ENCODE measurements around the gene SLC17A2. TPM values are rescaled to one million over a fixed set of nuclear protein-coding genes. Genes with fewer than 3 reads are reported as not detected.

SLC17A2 gene
- total and polyA plus RNA-seq, 2 of the 13 experiments (the other 11 are each of a cell fraction or from before 2014, with no cell fraction given), result 11.2 to 32.4 TPM

- TF ChIP-seq PAXIP1 (CRISPR knock-in tag; conservative IDR thresholded peaks at IDR 0.05) (0 out of 2 replicates have a peak, but pooled peaks have one; percentile 1), ZNF441 (CRISPR knock-in tag; IDR thresholded peaks at IDR 0.05; ENCODE audit: borderline replicate concordance) (no peak), BCL3 (CRISPR knock-in tag; IDR thresholded peaks at IDR 0.05) (no peak), ZNF503 (CRISPR knock-in tag; IDR thresholded peaks at IDR 0.05) (no peak), RBM22 (optimal IDR thresholded peaks at IDR 0.05; ENCODE audit: low read length) (no peak), ZNF777 (CRISPR knock-in tag; IDR thresholded peaks at IDR 0.05) (no peak), TEAD3 (CRISPR knock-in tag; optimal IDR thresholded peaks at IDR 0.05; ENCODE audit: borderline replicate concordance) (no peak), BCL6 (CRISPR knock-in tag; IDR thresholded peaks at IDR 0.05) (peak; percentile 84), ZBTB37 (CRISPR knock-in tag; IDR thresholded peaks at IDR 0.05) (no peak), ZFAT (CRISPR knock-in tag; conservative IDR thresholded peaks at IDR 0.05) (no peak), HCFC1 (IDR thresholded peaks at IDR 0.05; ENCODE audit: low read depth, low read length) (no peak), GATA4 (IDR thresholded peaks at IDR 0.05; ENCODE audit: borderline replicate concordance, low read depth) (no peak), ZNF280D (CRISPR knock-in tag; IDR thresholded peaks at IDR 0.05) (0 out of 2 replicates have a peak, but pooled peaks have one; percentile 22)
Observed at GRCh38 chr6:25874822-25875562, 55.5 kb downstream of the SLC17A2 start (continued).
